H54 (cell line): ENCODE data around the gene SSX2IP.
"Not testable (repeated sequence)": the region's sequence is repeated elsewhere in the genome, so short reads cannot be mapped to it uniquely, and the experiment has no call there.

Source experiments
- DNase-seq: peaks from one replicate; pipeline ENCODE4 v3.0.0; 2011; ENCODE audit warnings: low spot score, mixed read lengths; ENCODE audit not compliant: insufficient read length
- FAIRE-seq: peaks from 3 replicates; lab custom pipeline; 2011; peaks lifted over from hg19 to GRCh38; lab: Jason Lieb, UNC
- POLR2A ChIP-seq: IDR thresholded peaks from 2 replicates; pipeline ENCODE4 v1.6.1; 2011; ENCODE audit warnings: low read depth, mild to moderate bottlenecking, low read length

Gene SSX2IP, protein sequence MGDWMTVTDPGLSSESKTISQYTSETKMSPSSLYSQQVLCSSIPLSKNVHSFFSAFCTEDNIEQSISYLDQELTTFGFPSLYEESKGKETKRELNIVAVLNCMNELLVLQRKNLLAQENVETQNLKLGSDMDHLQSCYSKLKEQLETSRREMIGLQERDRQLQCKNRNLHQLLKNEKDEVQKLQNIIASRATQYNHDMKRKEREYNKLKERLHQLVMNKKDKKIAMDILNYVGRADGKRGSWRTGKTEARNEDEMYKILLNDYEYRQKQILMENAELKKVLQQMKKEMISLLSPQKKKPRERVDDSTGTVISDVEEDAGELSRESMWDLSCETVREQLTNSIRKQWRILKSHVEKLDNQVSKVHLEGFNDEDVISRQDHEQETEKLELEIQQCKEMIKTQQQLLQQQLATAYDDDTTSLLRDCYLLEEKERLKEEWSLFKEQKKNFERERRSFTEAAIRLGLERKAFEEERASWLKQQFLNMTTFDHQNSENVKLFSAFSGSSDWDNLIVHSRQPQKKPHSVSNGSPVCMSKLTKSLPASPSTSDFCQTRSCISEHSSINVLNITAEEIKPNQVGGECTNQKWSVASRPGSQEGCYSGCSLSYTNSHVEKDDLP

DNA sequence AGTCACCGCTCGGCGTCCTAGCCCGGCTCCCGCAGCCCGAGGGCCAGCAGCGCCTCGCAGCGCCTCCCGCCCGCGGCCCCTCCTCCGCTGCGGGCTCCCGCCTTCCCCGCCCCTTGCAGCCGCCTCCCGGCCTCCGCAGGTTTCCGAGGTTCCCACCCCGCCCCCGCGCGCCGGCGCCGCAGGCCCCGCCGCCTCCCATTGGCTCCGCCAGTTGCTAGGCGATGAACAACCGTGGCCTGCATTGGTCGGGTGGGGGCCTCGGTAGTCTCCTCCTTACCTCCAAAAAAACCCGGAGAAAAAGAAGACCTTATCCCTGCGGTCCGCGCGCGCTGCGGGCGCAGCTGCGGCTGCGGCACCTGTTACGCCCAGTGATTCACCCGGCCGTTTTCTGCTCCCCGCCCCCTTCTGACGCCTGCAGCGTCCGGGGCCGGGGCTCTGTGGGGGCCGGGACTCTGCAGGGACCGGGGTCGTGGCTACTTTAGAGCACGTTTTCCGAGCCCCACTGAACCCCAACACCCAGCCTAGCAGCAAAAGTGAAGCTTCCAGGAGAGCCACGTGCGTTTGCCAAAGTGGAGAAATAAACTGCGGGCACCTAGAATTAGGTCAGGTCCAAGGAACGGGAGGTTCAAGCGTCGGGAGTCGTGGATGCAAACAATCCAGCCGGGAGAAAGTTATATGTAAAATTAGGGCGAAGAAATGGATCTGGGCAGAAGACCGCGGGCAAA lies at the start of gene SSX2IP:
TSS of gene SSX2IP (minus strand) at position 65 of the 725 bp plus-strand sequence. CDS start 19,242 bp downstream, outside the sequence.
- FAIRE-seq = peak; percentile 92
- TF ChIP-seq POLR2A = peak; percentile 57; the same call in 1 of the 2 replicates
- DNase-seq = peak; percentile 86

DNA sequence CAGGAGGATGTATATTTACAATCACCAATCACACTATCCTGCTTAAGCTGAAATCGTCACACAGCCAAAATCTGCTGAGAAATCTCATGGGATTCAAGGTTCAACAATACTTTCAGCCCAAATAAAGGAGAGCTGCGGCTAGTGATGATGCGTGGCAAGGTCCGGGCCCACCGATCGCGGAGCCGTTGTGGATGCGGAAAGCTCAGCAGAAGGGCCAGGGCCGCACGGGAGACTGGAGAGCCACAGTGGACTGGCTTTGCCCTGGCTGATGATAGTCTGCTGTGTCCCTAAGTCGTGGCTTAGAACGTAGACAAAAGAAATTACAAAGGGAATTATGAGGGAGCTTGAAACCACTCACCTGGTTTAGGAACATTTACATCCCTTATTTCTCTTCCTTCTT lies 48.0 kb upstream of the SSX2IP start:
- no peak for TF ChIP-seq POLR2A
- DNase-seq (no peak), FAIRE-seq (no peak)

DNA sequence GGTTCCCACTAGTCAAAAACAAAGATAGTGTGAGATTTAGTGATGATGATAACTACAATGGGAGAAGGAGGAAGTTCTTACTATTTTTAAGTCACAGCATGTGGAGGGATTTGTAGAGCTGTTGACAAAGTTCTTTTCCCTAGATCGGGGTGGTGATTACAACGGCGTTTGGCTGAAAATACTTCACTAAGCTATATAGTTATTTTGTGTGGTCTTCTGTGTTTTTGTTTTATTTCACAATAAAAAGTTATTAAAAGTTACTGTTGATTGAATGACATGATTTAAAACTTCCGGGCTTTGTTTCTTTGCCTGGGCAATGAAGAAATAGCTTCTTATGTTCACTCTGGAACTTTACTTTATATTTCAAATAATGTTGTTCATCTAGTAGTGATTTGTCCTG lies 47.3 kb upstream of the SSX2IP start:
- TF ChIP-seq POLR2A = no peak
- FAIRE-seq (no peak), DNase-seq (no peak)

DNA sequence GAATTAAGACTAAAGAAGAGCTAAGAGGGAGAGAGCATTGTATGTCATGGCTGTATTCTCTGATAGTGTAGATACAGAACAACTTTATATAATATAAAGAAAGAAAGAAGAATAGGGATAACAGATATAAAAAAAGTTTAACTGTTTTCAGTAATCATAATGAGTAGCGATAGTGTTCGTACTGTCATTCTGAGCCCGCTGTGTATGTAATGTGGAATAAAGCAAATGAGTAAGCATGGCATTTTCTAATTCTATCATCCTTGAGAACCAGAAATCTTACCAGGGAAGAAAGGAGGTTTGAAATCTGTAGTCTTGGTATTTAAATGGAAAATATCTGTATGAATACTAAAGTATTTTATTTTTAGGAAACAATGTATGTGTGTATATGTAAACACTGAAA lies 46.7 kb upstream of the SSX2IP start:
- FAIRE-seq (no peak), DNase-seq (no peak)
- no peak for TF ChIP-seq POLR2A

DNA sequence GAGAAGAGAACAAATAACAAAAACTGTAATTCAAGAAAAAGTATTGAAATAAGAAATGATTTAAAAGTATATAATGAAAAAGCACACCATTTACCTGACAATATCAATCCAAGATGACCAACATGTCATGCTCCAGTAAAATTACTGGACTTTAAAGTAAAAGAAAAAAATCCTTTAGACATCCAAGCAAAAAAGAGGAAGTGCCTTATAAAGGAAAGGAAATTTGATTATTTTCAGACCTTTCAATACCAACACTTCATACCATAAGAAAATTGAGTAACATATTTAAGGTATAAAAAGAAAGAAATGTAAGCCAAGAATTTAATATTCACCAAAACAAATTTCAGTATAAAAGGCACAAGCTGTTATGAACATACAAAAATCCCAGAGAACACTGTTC lies 46.2 kb upstream of the SSX2IP start:
- DNase-seq (no peak), FAIRE-seq (no peak)
- no peak for TF ChIP-seq POLR2A

DNA sequence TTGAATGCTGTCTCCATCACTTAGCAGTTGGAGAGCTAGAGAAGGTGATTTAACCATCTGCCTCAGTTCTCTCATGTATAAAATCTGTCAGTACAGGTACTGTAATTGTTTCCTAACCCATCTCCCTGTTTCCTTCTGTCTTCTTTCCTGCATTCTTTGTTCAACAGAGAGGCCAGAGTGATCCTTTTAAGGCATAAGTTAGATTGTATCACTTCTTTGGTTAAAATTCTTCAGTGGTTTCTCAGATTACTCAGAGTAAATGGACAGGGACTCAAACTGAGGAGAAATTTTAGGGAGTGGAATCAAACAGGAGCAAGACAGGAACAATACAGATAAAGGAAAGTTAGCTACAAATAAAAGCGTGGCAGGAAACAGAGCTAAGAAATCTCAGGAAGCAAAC lies 45.2 kb upstream of the SSX2IP start:
- TF ChIP-seq POLR2A = no peak
- DNase-seq (no peak), FAIRE-seq (no peak)

DNA sequence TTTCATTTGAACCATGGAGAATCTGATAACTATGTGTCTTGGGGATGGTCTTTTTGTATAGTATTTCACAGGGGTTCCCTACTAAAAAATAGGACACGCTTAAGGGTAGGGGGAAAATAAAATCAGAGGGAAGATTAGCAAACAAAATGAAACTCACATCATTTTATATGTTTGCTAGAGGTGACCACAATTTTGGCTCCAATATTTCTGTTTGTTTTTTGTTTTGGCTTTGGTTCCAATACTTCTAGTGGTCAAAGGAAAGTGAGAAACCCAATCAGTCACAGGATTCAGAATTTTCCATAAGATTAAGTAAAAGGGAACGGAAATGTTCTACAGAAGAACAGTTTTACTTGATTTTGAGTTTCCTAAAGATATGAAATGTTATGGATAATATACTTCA lies 42.3 kb upstream of the SSX2IP start:
- TF ChIP-seq POLR2A = no peak
- DNase-seq (no peak), FAIRE-seq (no peak)

DNA sequence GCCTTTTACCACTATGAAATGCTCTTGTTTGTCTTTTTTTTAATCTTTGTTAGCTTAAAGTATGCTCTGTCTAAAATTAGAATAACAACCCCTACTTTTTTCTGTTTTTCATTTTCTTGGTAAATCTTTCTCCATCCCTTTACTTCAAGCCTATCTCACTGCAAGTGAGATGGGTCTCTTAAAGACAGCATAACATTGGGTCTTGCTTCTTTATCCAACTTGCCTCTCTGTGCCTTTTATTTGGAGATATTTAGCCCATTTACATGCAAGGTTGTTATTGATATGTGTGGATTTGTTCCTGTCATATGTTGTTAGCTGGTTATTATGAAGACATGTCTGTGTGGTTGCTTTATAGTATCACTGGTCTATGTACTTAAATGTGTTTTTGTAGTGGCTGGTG lies 41.3 kb upstream of the SSX2IP start:
- DNase-seq (no peak), FAIRE-seq (no peak)
- TF ChIP-seq POLR2A = no peak

DNA sequence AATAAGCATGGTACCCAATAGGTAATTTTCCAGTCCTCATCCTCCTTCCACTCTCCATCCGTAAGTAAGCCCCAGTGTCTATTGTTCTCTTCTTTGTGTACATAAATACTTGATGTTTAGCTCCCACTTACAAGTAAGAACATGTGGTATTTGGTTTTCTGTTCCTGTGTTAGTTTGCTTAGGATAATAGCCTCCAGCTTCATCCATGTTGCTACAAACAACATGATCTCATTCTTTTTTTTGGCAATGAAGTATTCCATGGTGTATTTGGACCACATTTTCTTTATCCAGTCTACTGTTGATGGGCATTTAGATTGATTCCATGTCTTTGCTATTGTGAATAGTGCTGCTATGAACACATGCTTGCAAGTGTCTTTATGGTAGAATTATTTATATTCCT lies 37.5 kb upstream of the SSX2IP start:
- not testable (repeated sequence) for DNase-seq, FAIRE-seq

DNA sequence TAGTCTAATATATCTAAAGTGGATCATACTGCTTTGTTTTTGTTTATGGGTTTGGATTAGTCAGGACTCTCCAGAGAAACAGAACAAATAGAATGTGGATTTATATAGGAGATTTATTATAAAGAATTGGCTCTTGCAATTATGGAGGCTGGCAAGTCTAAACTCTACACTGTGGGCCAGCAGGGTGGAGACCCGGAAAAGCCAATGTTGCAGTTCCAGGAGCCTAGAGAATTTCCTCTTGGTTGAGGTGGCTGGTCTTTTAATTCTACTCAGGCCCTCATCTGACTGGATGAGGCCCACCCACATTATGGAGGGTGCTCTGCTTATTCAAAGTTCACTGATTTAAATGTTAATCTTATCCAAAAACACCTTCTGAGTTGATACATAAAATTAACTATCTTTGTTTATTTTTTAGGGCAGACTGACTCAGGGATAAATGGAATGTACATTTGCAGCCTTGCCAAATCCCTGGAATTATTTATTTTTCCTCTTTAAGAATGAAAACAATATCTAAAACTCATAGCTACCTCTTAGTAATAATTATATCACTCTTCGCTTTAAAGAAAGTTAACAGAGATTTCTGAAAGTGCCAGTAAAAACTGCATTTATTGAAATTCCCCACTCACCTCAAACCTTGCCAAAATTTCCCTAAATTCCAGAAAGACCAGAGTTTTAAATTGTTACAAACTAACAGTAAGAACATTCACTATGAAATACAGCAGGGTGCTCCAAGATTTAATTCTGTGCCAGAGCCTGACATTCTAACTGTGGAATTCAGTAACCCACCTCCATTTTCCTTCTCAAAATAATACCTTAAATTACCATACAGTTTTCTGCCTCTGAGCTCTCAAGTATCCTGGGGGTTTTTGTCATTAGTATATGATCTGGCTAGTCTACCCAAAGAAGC lies 36.6 kb upstream of the SSX2IP start:
- FAIRE-seq (no peak), DNase-seq (no peak)
- TF ChIP-seq POLR2A = no peak

DNA sequence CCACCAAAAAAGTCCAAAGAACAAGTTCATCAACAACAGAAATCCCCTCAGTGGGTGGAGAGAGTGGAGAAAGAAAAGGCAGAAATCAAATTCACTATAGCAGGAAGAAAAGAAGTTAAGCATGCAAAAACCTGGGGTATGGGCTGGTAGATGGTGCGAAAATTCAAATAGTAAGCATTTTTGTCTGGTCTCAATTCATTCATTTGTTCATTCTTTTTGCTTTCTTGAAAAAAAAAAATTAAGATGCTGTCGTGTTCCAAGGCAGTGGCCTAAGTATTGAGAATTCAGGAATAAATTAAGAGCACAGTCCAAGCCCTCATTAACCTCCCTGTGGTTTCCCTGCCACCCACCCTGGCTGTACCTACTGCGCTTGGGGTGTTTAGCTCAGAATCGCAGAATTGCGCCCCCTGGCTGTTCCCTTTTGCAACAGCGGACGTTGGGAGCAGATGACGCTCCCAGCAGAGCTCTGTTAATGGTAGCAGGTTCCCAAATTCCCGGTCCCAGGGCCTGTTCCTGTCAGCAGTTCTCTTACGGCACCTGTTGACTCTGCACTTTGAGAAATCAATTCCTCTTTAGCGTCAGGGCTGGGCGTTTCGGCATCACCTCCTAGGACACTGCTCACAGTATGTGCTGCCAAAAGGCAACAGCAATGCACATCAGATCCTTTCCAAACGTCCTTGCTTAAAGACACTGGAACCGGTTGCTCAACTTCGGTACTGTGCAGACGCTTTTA lies 34.0 kb upstream of the SSX2IP start:
- TF ChIP-seq POLR2A = no peak
- DNase-seq (no peak), FAIRE-seq (no peak)

DNA sequence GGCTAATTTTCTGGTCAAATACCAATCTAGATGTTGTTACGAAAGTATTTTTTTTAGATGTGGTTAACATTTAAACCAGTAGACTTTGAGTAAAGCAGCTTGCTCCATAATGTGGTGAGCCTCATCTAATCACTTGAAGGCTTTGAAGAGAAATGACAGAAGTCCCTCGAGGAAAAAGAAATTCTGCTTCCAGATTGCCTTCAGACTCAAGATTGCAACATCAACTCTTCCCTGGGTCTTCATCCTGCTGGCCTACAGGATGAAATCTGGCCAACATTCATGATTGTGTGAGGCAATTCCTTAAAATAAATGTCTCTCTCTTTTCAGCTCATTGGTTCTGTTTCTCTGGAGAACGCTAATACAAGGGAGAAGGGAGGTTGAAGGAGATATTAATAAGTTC lies 32.5 kb upstream of the SSX2IP start:
- DNase-seq (no peak), FAIRE-seq (no peak)
- TF ChIP-seq POLR2A = no peak

DNA sequence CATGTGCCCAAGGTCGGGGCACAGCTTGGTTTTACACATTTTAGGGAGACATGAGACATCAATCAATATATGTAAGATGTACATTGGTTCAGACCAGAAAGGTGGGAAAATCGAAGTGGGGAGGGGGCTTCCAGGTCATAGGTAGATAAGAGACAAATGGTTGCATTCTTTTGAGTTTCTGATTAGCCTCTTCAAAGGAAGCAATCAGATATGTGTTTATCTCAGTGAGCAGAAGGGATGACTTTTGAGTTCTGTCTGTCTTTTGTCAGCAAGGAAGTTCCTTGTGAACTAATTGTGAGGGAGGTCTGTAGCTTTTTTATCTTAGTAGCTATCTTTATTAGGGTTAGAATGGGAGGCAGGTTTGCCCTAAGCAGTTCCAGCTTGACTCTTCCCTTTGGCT lies 31.6 kb upstream of the SSX2IP start:
- not testable (repeated sequence) for FAIRE-seq

More for the DNA sequence above, 31.6 kb upstream of the SSX2IP start:
- not testable (repeated sequence) for DNase-seq
